Stomach (tissue), 4 donors: Measurements from ENCODE around the gene RNF5.

ENCODE experiments used
- EP300 ChIP-seq: sonication (generic); formaldehyde crosslinking; IDR thresholded peaks from one replicate; pipeline ENCODE4 v1.6.1; 2017; ENCODE audit warnings: antibody characterized with exemption
- POLR2A ChIP-seq, 4 donors: fragments of 450-650 bp; IDR thresholded peaks; one replicate each; pipeline ENCODE4 v1.6.1; 2016; ENCODE audit warnings: antibody characterized with exemption in 4 of 4, control low read depth in 2 of 4, mild to moderate bottlenecking in 1 of 4, moderate library complexity in 1 of 4
- TF ChIP-seq, protein P1 (sequence below), 7 experiments: fragments of 450-650 bp in 4 of 7; fragments of 200-600 bp in 3 of 7; sonication (generic) in 3 of 7; IDR thresholded peaks; one replicate each; pipeline ENCODE4 v1.5.1; 2016 to 2019; ENCODE audit warnings: antibody characterized with exemption in 7 of 7, control low read depth in 2 of 7, mild to moderate bottlenecking in 1 of 7

DNA sequence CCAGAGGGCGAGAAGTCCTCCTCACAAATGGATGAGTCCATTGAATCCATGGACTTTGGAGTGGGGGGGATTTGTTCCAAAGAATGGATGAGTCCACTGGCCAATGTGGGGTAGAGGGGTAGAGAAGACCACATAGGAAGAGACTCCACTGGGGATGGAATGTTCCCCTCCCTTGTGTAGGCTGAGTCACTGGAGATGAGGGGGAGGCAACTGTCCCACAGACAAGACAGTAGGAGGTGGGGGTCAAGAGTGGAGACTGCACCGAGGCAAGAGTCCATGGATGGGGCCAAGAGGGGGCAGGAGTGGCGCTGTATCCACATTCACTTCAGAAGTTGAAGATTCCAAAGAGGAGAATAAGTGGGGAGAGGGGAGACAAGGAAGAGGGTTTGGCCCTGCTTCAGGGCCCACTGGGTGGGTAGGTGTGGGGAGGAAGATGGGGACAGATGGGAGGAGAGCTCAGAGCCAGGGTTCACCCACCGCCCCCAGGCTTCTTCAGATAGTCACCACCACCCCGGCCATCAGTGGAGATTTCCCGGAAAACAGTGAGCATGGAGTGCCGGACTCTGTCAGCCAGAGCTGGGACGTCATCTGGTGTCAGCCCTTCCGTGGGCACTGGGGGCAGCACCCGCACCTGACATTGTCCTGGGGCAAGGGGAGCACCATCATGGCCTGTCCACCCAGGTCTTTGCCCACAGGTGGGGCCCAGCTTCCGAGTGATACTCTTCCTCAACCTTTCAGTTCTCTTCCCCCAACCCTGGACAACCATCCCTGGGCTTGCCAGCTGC is 9.2 kb upstream of the RNF5 start:
- TF ChIP-seq, protein P1, sequence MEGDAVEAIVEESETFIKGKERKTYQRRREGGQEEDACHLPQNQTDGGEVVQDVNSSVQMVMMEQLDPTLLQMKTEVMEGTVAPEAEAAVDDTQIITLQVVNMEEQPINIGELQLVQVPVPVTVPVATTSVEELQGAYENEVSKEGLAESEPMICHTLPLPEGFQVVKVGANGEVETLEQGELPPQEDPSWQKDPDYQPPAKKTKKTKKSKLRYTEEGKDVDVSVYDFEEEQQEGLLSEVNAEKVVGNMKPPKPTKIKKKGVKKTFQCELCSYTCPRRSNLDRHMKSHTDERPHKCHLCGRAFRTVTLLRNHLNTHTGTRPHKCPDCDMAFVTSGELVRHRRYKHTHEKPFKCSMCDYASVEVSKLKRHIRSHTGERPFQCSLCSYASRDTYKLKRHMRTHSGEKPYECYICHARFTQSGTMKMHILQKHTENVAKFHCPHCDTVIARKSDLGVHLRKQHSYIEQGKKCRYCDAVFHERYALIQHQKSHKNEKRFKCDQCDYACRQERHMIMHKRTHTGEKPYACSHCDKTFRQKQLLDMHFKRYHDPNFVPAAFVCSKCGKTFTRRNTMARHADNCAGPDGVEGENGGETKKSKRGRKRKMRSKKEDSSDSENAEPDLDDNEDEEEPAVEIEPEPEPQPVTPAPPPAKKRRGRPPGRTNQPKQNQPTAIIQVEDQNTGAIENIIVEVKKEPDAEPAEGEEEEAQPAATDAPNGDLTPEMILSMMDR (IDR thresholded peaks at IDR 0.05) = no peak
- TF ChIP-seq EP300 (no peak), POLR2A (IDR thresholded peaks at IDR 0.05) (no peak)
